Mesothelial cell of epicardium (in vitro differentiated cells): Measurements from ENCODE around the gene IRX3. TPM values are rescaled to one million over a fixed set of nuclear protein-coding genes. Genes with fewer than 3 reads are reported as not detected.

ENCODE experiments used
- DNase-seq, 2 experiments: peaks; one replicate each; pipeline ENCODE4 v3.0.0; 2021; ENCODE audit warnings: low spot score in 2 of 2; ENCODE audit not compliant: unreplicated experiment in 2 of 2
- H3K27ac Mint-ChIP-seq: 2 replicates; pipeline ENCODE4 v1.8.0; 2021; ENCODE audit warnings: mixed read lengths
- H3K27me3 Mint-ChIP-seq: 2 replicates; pipeline ENCODE4 v1.8.0; 2021; ENCODE audit warnings: low read depth, mixed read lengths
- H3K36me3 Mint-ChIP-seq: 2 replicates; pipeline ENCODE4 v1.8.0; 2021; ENCODE audit warnings: mixed read lengths
- H3K4me1 Mint-ChIP-seq: 2 replicates; pipeline ENCODE4 v1.8.0; 2021; ENCODE audit warnings: mixed read lengths
- H3K4me3 Mint-ChIP-seq: 2 replicates; pipeline ENCODE4 v1.8.0; 2021; ENCODE audit warnings: mild to moderate bottlenecking, moderate library complexity, mixed read lengths
- H3K9me3 Mint-ChIP-seq: 2 replicates; pipeline ENCODE4 v1.8.0; 2021; ENCODE audit warnings: mixed read lengths
- CTCF ChIP-seq: fragments of 200-600 bp; sonication (generic); IDR thresholded peaks from one replicate; pipeline ENCODE4 v1.5.0; 2021; ENCODE audit warnings: antibody characterized with exemption; ENCODE audit not compliant: unreplicated experiment
- total RNA-seq: library from RNA; stranded (reverse); gene quantifications from 3 replicates; pipeline ENCODE4 v1.2.1, GENCODE V29; 2021

IRX3 gene
- total RNA-seq, 1 donor from 2014 or later = 45.2 TPM

- Mint-ChIP-seq H3K36me3 (peaks cover 2% of the 10 kb centered on the region), H3K4me3 (peak overlapping the region; percentile 55), H3K9me3 (peaks cover 10% of the 10 kb centered on the region), H3K27ac (peak overlapping the region; percentile 32), H3K4me1 (peaks cover 22% of the 10 kb centered on the region), H3K27me3 (peaks cover 72% of the 10 kb centered on the region)
- no peak for TF ChIP-seq CTCF
- DNase-seq = no peak
Measured at GRCh38 chr16:54290833-54291655, 4.5 kb upstream of the IRX3 start.

GRCh38 chr16:54289945-54290832 lies 3.6 kb upstream of the IRX3 start:
- H3K36me3 Mint-ChIP-seq = peaks cover 2% of the 10 kb centered on the region
- H3K4me3 Mint-ChIP-seq = peak overlapping the region; percentile 67
- peaks cover 75% of the 10 kb centered on the region for H3K27me3 Mint-ChIP-seq
- H3K4me1 Mint-ChIP-seq = peaks cover 24% of the 10 kb centered on the region
- peaks cover 6% of the 10 kb centered on the region for H3K9me3 Mint-ChIP-seq
- DNase-seq = no peak
- H3K27ac Mint-ChIP-seq = peak overlapping the region; percentile 47
- TF ChIP-seq CTCF = no peak

GRCh38 chr16:54289242-54289944 lies 2.8 kb upstream of the IRX3 start:
- H3K36me3 Mint-ChIP-seq = peaks cover 2% of the 10 kb centered on the region
- peaks cover 28% of the 10 kb centered on the region for H3K4me1 Mint-ChIP-seq
- H3K9me3 Mint-ChIP-seq = peaks cover under 1% of the 10 kb centered on the region
- H3K4me3 Mint-ChIP-seq = peak overlapping the region; percentile 67
- no peak for TF ChIP-seq CTCF
- peak overlapping the region; percentile 47 for H3K27ac Mint-ChIP-seq
- DNase-seq = no peak
- peaks cover 77% of the 10 kb centered on the region for H3K27me3 Mint-ChIP-seq

GRCh38 chr16:54288835-54289241 lies 2.3 kb upstream of the IRX3 start:
- peak overlapping the region; percentile 67 for H3K4me3 Mint-ChIP-seq
- TF ChIP-seq CTCF = no peak
- peaks cover 74% of the 10 kb centered on the region for H3K27me3 Mint-ChIP-seq
- H3K4me1 Mint-ChIP-seq = peaks cover 28% of the 10 kb centered on the region
- peaks cover 2% of the 10 kb centered on the region for H3K36me3 Mint-ChIP-seq
- no peak overlapping the region for H3K27ac Mint-ChIP-seq
- no peaks in the 10 kb centered on the region for H3K9me3 Mint-ChIP-seq
- DNase-seq = no peak

- Mint-ChIP-seq H3K4me3 (peak overlapping the region; percentile 41), H3K4me1 (peaks cover 32% of the 10 kb centered on the region), H3K27me3 (peaks cover 75% of the 10 kb centered on the region), H3K9me3 (no peaks in the 10 kb centered on the region), H3K27ac (no peak overlapping the region), H3K36me3 (peaks cover 5% of the 10 kb centered on the region)
- TF ChIP-seq CTCF = no peak
- no peak for DNase-seq
Measured at GRCh38 chr16:54288030-54288834, 1.6 kb upstream of the IRX3 start.
